ENCODE results near the gene OGFR. TPM values are rescaled to one million over a fixed set of nuclear protein-coding genes. Genes with fewer than 3 reads are reported as not detected.

The OGFR gene
- polyA plus RNA-seq, 2 donors, result 16.9 to 35.6 TPM

DNA sequence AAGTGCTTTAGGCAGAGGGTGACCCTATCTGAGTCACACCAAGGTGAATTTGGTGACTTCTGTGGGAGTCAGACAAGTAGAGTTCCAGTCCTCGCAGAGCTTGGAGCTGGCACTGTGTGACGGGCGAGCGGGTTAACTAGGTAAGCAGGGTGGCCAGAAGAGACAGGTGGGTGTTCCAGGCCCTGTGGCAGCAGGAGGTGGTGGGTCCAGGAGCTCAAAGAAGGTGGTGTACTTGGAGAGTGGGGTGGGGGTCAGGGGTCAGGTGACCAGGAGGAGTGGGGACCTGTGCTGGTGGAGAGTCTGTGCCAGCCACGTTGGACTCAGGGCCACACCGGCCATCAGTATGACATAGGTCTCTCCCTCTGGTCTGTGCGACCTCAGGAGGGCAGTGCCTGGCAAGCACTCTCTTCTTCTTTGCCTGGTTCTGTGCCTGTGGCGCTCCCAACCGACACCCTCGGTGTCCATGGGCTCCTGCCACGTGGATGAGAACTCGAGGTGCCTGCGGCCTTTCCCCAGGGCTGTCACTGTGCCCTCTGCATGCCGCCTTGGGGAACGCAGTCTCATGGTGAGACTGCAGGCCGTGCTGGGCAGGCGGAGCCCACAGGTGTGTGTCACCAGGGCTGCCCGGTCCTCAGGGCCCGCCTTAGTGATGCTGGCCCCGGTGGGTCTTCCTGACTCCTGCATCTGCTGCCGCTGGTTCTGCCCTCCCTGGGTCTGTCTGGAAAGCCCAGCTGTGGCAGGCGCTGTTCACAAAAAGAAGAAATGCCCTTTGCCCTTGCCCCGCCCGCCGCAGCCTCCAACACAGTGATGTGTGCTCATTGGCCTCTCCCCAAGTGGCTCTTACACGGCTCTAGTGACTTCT lies 6.7 kb upstream of the OGFR start:
- peaks cover 0 to 14% of the 10 kb centered on the region in 2 donors for H3K4me1 ChIP-seq (ENCODE audit: control insufficient read depth in 2 of 2, insufficient read depth in 2 of 2, low read length in 1 of 2)
- 76 to 82% methylated on average over 26 of the region's 26 CpGs for WGBS, 2 donors
- H3K27ac ChIP-seq (ENCODE audit: low read depth in 2 of 2, low read length in 1 of 2), result no peak overlapping the region
- no peak overlapping the region for H3K4me3 ChIP-seq (ENCODE audit: low read depth in 1 of 2, low read length in 2 of 2)
- H3K9me3 ChIP-seq (ENCODE audit: control insufficient read depth in 2 of 2, insufficient read depth in 1 of 2, low read depth in 1 of 2, low read length in 1 of 2), result no peaks in the 10 kb centered on the region
- peaks cover 6 to 21% of the 10 kb centered on the region in 2 donors for H3K36me3 ChIP-seq (ENCODE audit: control insufficient read depth in 2 of 2, insufficient read depth in 2 of 2, low read length in 1 of 2)
- no peaks in the 10 kb centered on the region for H3K27me3 ChIP-seq (ENCODE audit: control insufficient read depth in 1 of 2, insufficient read depth in 2 of 2, low read length in 2 of 2)

DNA sequence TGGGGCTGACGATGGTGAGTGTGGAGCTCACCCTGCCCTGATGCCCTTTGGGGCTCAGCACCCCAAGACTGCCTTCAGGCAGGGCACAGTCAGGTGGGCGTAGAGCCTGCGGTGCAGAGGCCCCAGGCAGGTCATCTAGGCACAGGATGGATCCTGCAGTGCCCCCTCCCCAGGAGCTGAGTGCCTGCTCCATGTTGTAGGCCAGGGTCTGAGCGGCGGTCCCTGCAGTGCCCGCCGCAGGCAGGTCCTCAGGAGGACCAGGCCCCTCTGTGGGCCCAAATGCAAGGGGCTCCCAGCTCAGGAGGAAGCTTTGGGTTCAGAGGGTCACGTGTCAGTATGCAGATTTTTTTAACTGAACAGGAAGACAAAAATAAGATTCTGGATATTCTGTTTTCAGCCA lies 5.6 kb upstream of the OGFR start:
- Histone ChIP-seq H3K4me1 (ENCODE audit: control insufficient read depth in 2 of 2, insufficient read depth in 2 of 2, low read length in 1 of 2) (peaks cover 0 to 8% of the 10 kb centered on the region in 2 donors), H3K27ac (ENCODE audit: low read depth in 2 of 2, low read length in 1 of 2) (no peak overlapping the region), H3K27me3 (ENCODE audit: control insufficient read depth in 1 of 2, insufficient read depth in 2 of 2, low read length in 2 of 2) (no peaks in the 10 kb centered on the region), H3K4me3 (ENCODE audit: low read depth in 1 of 2, low read length in 2 of 2) (no peak overlapping the region), H3K36me3 (ENCODE audit: control insufficient read depth in 2 of 2, insufficient read depth in 2 of 2, low read length in 1 of 2) (peaks cover 6 to 21% of the 10 kb centered on the region in 2 donors), H3K9me3 (ENCODE audit: control insufficient read depth in 2 of 2, insufficient read depth in 1 of 2, low read depth in 1 of 2, low read length in 1 of 2) (no peaks in the 10 kb centered on the region)
- 91 to 93% methylated on average over 8 of the region's 8 CpGs for WGBS, 2 donors

DNA sequence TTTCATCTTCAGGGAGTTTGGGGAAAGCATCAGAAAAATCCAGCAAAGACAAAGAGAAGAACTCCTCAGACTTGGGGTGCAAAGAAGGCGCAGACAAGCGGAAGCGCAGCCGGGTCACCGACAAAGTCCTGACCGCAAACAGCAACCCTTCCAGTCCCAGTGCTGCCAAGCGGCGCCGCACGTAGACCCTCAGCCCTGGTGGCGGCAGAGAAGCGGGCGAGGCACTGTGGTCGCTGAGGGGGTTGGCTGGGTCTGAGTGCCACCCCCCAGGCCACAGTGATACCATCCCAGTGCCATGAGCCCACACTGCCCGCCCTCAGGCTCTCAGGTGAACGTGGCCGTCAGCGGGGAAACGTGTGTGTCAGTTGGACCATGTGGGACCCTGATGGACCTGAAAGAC lies 5.2 kb upstream of the OGFR start:
- Histone ChIP-seq H3K36me3 (ENCODE audit: control insufficient read depth in 2 of 2, insufficient read depth in 2 of 2, low read length in 1 of 2) (peaks cover 6 to 21% of the 10 kb centered on the region in 2 donors), H3K4me3 (ENCODE audit: low read depth in 1 of 2, low read length in 2 of 2) (no peak overlapping the region), H3K9me3 (ENCODE audit: control insufficient read depth in 2 of 2, insufficient read depth in 1 of 2, low read depth in 1 of 2, low read length in 1 of 2) (no peaks in the 10 kb centered on the region), H3K27ac (ENCODE audit: low read depth in 2 of 2, low read length in 1 of 2) (no peak overlapping the region), H3K4me1 (ENCODE audit: control insufficient read depth in 2 of 2, insufficient read depth in 2 of 2, low read length in 1 of 2) (peaks cover 0 to 8% of the 10 kb centered on the region in 2 donors), H3K27me3 (ENCODE audit: control insufficient read depth in 1 of 2, insufficient read depth in 2 of 2, low read length in 2 of 2) (no peaks in the 10 kb centered on the region)
- WGBS, 2 donors, result 95 to 96% methylated on average over 19 of the region's 19 CpGs

DNA sequence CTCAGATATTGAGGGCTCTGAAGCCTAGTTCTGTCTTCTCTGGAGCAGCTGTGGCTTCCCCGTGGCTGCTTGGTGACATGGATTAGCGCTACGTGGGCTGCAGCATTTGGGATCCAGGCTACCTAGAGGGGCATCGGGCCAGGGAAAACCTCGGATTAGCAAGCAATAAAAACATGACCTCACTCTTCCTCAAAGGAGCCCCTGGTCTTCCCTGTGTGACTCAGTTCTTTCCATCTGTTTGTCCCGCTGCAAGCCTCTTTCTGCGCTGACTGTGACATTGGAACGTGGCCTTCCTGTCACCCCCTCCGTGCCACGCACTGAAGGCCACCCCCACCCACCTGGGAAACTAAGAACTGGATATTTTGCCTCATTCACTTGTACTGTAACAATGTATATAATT lies 4.8 kb upstream of the OGFR start:
- Histone ChIP-seq H3K4me3 (ENCODE audit: low read depth in 1 of 2, low read length in 2 of 2) (no peak overlapping the region), H3K4me1 (ENCODE audit: control insufficient read depth in 2 of 2, insufficient read depth in 2 of 2, low read length in 1 of 2) (peaks cover 0 to 8% of the 10 kb centered on the region in 2 donors), H3K36me3 (ENCODE audit: control insufficient read depth in 2 of 2, insufficient read depth in 2 of 2, low read length in 1 of 2) (peaks cover 6 to 21% of the 10 kb centered on the region in 2 donors), H3K27me3 (ENCODE audit: control insufficient read depth in 1 of 2, insufficient read depth in 2 of 2, low read length in 2 of 2) (no peaks in the 10 kb centered on the region), H3K27ac (ENCODE audit: low read depth in 2 of 2, low read length in 1 of 2) (no peak overlapping the region), H3K9me3 (ENCODE audit: control insufficient read depth in 2 of 2, insufficient read depth in 1 of 2, low read depth in 1 of 2, low read length in 1 of 2) (peaks cover 0 to 2% of the 10 kb centered on the region in 2 donors)
- WGBS, 2 donors, result 83 to 87% methylated on average over 10 of the region's 10 CpGs

DNA sequence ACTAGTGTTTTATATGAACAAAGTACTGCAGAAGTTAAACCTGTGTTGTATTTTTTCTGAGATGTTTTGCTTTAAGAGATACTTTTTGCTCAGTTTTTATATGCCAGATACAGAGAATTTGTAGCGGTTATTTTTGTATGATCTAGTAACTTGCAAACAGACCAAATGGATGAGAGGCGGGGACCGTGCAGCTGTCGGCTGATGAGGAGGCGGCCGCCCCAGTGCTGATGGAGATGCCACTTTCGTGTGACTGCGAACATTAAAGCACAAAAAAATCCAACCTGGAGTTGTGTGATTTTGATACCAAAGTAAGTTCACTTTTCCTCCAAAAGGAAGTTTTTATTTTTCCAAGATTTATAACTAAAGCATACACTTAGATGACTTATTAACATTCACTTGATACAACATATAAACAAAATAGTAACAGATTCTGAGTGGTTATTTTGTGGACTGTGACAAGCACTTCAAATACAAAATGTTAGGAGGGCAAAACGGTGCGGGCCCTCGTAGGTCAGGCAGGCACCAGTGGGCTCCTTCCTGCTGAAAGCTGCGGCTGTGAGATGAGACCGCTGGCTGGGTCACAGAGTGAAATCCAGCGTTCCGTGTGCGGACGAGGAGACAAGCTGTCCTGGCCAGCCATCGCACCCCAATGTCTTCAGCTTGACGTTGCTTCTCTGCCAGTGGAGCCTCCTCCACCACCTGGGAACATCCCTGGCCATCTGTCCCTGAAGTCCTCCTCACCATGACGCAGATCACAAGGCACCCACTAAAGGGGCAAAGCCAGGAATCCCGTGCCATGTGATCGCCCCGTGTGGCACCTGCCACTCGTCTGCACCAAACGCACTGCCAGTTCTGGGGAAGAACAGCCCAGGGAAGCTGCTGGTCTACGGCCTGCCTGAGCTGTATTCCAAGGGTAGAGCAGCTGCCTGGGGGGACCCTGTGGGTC lies 4.0 kb upstream of the OGFR start:
- Histone ChIP-seq H3K4me3 (ENCODE audit: low read depth in 1 of 2, low read length in 2 of 2) (no peak overlapping the region), H3K4me1 (ENCODE audit: control insufficient read depth in 2 of 2, insufficient read depth in 2 of 2, low read length in 1 of 2) (peaks cover 0 to 10% of the 10 kb centered on the region in 2 donors), H3K9me3 (ENCODE audit: control insufficient read depth in 2 of 2, insufficient read depth in 1 of 2, low read depth in 1 of 2, low read length in 1 of 2) (peaks cover 0 to 2% of the 10 kb centered on the region in 2 donors), H3K27ac (ENCODE audit: low read depth in 2 of 2, low read length in 1 of 2) (no peak overlapping the region), H3K36me3 (ENCODE audit: control insufficient read depth in 2 of 2, insufficient read depth in 2 of 2, low read length in 1 of 2) (peaks cover 6 to 21% of the 10 kb centered on the region in 2 donors), H3K27me3 (ENCODE audit: control insufficient read depth in 1 of 2, insufficient read depth in 2 of 2, low read length in 2 of 2) (no peaks in the 10 kb centered on the region)
- WGBS, 2 donors, result 89 to 91% methylated on average over 26 of the region's 26 CpGs

GRCh38 chr20:62801284-62802010 lies 3.2 kb upstream of the OGFR start:
- peaks cover 6 to 21% of the 10 kb centered on the region in 2 donors for H3K36me3 ChIP-seq (ENCODE audit: control insufficient read depth in 2 of 2, insufficient read depth in 2 of 2, low read length in 1 of 2)

DNA sequence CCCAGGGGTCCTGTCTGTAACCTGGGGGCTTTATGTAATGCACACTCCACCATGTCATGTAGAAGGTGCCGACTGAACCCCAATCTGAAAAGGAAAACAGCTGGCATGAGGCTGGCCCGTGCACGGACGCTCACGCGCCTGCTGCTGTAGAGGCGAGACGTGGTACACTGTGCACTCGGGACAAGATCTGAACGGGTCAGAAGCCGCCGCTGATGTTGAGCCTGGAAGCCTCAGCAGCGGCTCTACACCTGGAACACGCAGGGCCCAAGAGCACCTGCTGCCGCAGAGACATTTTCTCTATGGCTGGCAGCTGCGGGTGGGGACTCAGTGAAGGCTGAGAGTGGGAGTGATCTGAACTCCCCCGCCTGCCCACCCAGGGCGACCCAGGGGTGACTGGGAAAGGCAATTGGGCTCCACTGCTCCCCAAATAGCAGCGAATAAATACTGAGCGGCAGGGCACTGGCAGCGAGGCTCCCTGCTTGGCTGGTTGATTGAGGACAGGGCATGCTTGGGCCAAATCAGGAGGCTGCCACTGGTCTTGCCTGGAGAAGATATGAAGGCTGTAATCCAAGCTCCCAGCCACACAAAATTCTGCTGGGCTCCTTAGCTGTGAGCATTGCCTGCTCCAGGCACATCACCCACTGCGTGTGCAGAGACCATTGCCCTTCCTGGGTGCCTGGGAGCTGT lies 2.5 kb upstream of the OGFR start:
- 68 to 78% methylated on average over 22 of the region's 22 CpGs for WGBS, 2 donors
- Histone ChIP-seq H3K27me3 (ENCODE audit: control insufficient read depth in 1 of 2, insufficient read depth in 2 of 2, low read length in 2 of 2) (no peaks in the 10 kb centered on the region), H3K4me1 (ENCODE audit: control insufficient read depth in 2 of 2, insufficient read depth in 2 of 2, low read length in 1 of 2) (peaks cover 4 to 19% of the 10 kb centered on the region in 2 donors), H3K27ac (ENCODE audit: low read depth in 2 of 2, low read length in 1 of 2) (no peak overlapping the region), H3K36me3 (ENCODE audit: control insufficient read depth in 2 of 2, insufficient read depth in 2 of 2, low read length in 1 of 2) (peaks cover 6 to 24% of the 10 kb centered on the region in 2 donors), H3K4me3 (ENCODE audit: low read depth in 1 of 2, low read length in 2 of 2) (no peak overlapping the region), H3K9me3 (ENCODE audit: control insufficient read depth in 2 of 2, insufficient read depth in 1 of 2, low read depth in 1 of 2, low read length in 1 of 2) (peaks cover 0 to 2% of the 10 kb centered on the region in 2 donors)

More at GRCh38 chr20:62801284-62802010, 3.2 kb upstream of the OGFR start:
- H3K27me3 ChIP-seq (ENCODE audit: control insufficient read depth in 1 of 2, insufficient read depth in 2 of 2, low read length in 2 of 2), result no peaks in the 10 kb centered on the region
- no peak overlapping the region for H3K4me3 ChIP-seq (ENCODE audit: low read depth in 1 of 2, low read length in 2 of 2)
- H3K4me1 ChIP-seq (ENCODE audit: control insufficient read depth in 2 of 2, insufficient read depth in 2 of 2, low read length in 1 of 2), result peaks cover 4 to 16% of the 10 kb centered on the region in 2 donors
- peaks cover 0 to 2% of the 10 kb centered on the region in 2 donors for H3K9me3 ChIP-seq (ENCODE audit: control insufficient read depth in 2 of 2, insufficient read depth in 1 of 2, low read depth in 1 of 2, low read length in 1 of 2)
- WGBS, 2 donors, result 87 to 88% methylated on average over 15 of the region's 15 CpGs
- H3K27ac ChIP-seq (ENCODE audit: low read depth in 2 of 2, low read length in 1 of 2), result no peak overlapping the region

DNA sequence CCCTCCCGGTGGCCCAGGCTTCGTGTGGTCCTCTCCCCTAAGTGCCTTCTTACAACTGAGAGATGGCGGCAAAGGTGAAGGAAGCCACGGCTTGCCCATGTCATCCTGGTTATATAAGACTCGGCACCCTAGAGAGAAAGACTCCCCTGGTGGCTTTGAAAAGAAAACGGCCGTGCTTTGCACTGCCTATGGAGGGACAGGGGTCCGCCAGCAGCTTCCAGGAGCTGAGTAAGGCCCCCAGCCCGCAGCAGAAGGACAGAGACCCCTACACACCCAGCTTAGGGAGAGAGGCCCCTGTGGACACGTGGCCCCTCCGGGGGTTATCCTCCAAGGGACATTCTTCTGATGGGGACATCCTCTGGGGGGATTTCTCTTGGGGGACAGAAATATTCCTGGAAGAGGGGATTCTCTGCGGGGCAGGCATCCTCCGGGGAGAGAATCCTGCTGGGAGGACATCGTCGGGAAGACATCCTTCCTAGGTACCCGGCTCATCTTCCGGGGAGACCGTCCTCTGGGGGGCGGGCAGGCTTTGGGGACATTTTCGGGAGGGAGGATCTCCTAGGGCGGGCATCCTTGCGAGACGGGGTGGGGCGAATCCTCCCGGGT lies 511 bp upstream of the OGFR start:
- WGBS, 2 donors, result 20 to 25% methylated on average over 25 of the region's 25 CpGs
- H3K27ac ChIP-seq (ENCODE audit: low read depth in 2 of 2, low read length in 1 of 2), result peak overlapping the region; percentile 34 to 79
- H3K9me3 ChIP-seq (ENCODE audit: control insufficient read depth in 2 of 2, insufficient read depth in 1 of 2, low read depth in 1 of 2, low read length in 1 of 2), result peaks cover 0 to 2% of the 10 kb centered on the region in 2 donors
- peak overlapping the region; percentile 8 to 85 for H3K4me3 ChIP-seq (ENCODE audit: low read depth in 1 of 2, low read length in 2 of 2)
- H3K27me3 ChIP-seq (ENCODE audit: control insufficient read depth in 1 of 2, insufficient read depth in 2 of 2, low read length in 2 of 2), result no peaks in the 10 kb centered on the region
- peaks cover 6 to 27% of the 10 kb centered on the region in 2 donors for H3K36me3 ChIP-seq (ENCODE audit: control insufficient read depth in 2 of 2, insufficient read depth in 2 of 2, low read length in 1 of 2)
- H3K4me1 ChIP-seq (ENCODE audit: control insufficient read depth in 2 of 2, insufficient read depth in 2 of 2, low read length in 1 of 2), result peaks cover 4 to 16% of the 10 kb centered on the region in 2 donors
